ENCODE results near the gene FAAP24.

The FAAP24 gene

GRCh38 chr19:32971715-32972540 is at the start of gene FAAP24, which contains the start of gene CEP89:
Gene FAAP24, plus strand, starts transcription at chr19:32972242. Its CDS starts 955 bp downstream, at chr19:32973197.
Gene CEP89, minus strand, starts transcription at chr19:32971958. Its CDS starts 84 bp downstream, at chr19:32971874.
- Histone ChIP-seq H3K36me3 (ENCODE audit: insufficient read depth, low read length) (peaks cover 12% of the 10 kb centered on the region), H4K20me1 (ENCODE audit: insufficient read depth, low read length) (no peaks in the 10 kb centered on the region), H3K27ac (ENCODE audit: low read depth, low read length, poor library complexity, severe bottlenecking) (no peak within 1 kb of the TSS), H3K27me3 (ENCODE audit: insufficient read depth, low read length) (no peaks in the 10 kb centered on the region), H3F3A (ENCODE audit: insufficient read depth, low read length) (no peaks in the 10 kb centered on the region), H3K4me1 (ENCODE audit: insufficient read depth, low read length, severe bottlenecking) (peaks cover 20% of the 10 kb centered on the region), H3K79me2 (ENCODE audit: insufficient read depth, low read length) (no peaks in the 10 kb centered on the region), H3K4me3 (ENCODE audit: low read depth, low read length, poor library complexity, severe bottlenecking) (peak within 1 kb of the TSS; percentile 74), H3K9ac (ENCODE audit: low read length) (peak within 1 kb of the TSS; percentile 69), H3K4me2 (ENCODE audit: low read length) (peak within 1 kb of the TSS; percentile 76), H3K9me3 (ENCODE audit: low read length) (no peaks in the 10 kb centered on the region), H3K9me2 (ENCODE audit: low read depth, low read length) (no peaks in the 10 kb centered on the region), H2AFZ (ENCODE audit: low read length) (no peak within 1 kb of the TSS)
- TF ChIP-seq EZH2 (IDR thresholded peaks at IDR 0.05; ENCODE audit: borderline replicate concordance, low read length) (no peak), CTCF (IDR thresholded peaks at IDR 0.05; ENCODE audit: low read length) (no peak)

GRCh38 chr19:32924200-32924599 is 47.8 kb upstream of the FAAP24 start:
- Histone ChIP-seq H4K20me1 (ENCODE audit: insufficient read depth, low read length) (no peaks in the 10 kb centered on the region), H3K36me3 (ENCODE audit: insufficient read depth, low read length) (peaks cover 9% of the 10 kb centered on the region; the same call in 1 of the 2 replicates), H3K9me2 (ENCODE audit: low read depth, low read length) (no peaks in the 10 kb centered on the region), H3K4me1 (ENCODE audit: insufficient read depth, low read length, severe bottlenecking) (no peaks in the 10 kb centered on the region), H3K27ac (ENCODE audit: low read depth, low read length, poor library complexity, severe bottlenecking) (no peak overlapping the region), H3K9ac (ENCODE audit: low read length) (no peak overlapping the region), H3K4me3 (ENCODE audit: low read depth, low read length, poor library complexity, severe bottlenecking) (no peak overlapping the region), H3K4me2 (ENCODE audit: low read length) (no peak overlapping the region), H3K9me3 (ENCODE audit: low read length) (no peaks in the 10 kb centered on the region), H3K79me2 (ENCODE audit: insufficient read depth, low read length) (no peaks in the 10 kb centered on the region), H3F3A (ENCODE audit: insufficient read depth, low read length) (no peaks in the 10 kb centered on the region), H2AFZ (ENCODE audit: low read length) (no peak overlapping the region), H3K27me3 (ENCODE audit: insufficient read depth, low read length) (no peaks in the 10 kb centered on the region)
- TF ChIP-seq EZH2 (IDR thresholded peaks at IDR 0.05; ENCODE audit: borderline replicate concordance, low read length) (no peak), CTCF (IDR thresholded peaks at IDR 0.05; ENCODE audit: low read length) (no peak)

- H3K27me3 ChIP-seq (ENCODE audit: insufficient read depth, low read length), result no peaks in the 10 kb centered on the region
- H3K9ac ChIP-seq (ENCODE audit: low read length), result no peak overlapping the region
- no peak overlapping the region for H3K4me2 ChIP-seq (ENCODE audit: low read length)
- no peaks in the 10 kb centered on the region for H3K9me3 ChIP-seq (ENCODE audit: low read length)
- no peak overlapping the region for H3K4me3 ChIP-seq (ENCODE audit: low read depth, low read length, poor library complexity, severe bottlenecking)
- no peaks in the 10 kb centered on the region for H3K79me2 ChIP-seq (ENCODE audit: insufficient read depth, low read length)
- no peaks in the 10 kb centered on the region for H4K20me1 ChIP-seq (ENCODE audit: insufficient read depth, low read length)
- H3K4me1 ChIP-seq (ENCODE audit: insufficient read depth, low read length, severe bottlenecking), result no peaks in the 10 kb centered on the region
- no peaks in the 10 kb centered on the region for H3F3A ChIP-seq (ENCODE audit: insufficient read depth, low read length)
- no peak overlapping the region for H3K27ac ChIP-seq (ENCODE audit: low read depth, low read length, poor library complexity, severe bottlenecking)
- no peaks in the 10 kb centered on the region for H3K9me2 ChIP-seq (ENCODE audit: low read depth, low read length)
- no peak for TF ChIP-seq CTCF (IDR thresholded peaks at IDR 0.05; ENCODE audit: low read length)
- no peak for TF ChIP-seq EZH2 (IDR thresholded peaks at IDR 0.05; ENCODE audit: borderline replicate concordance, low read length)
- H2AFZ ChIP-seq (ENCODE audit: low read length), result no peak overlapping the region
- H3K36me3 ChIP-seq (ENCODE audit: insufficient read depth, low read length), result peaks cover 9% of the 10 kb centered on the region; the same call in 1 of the 2 replicates
These were observed 43.2 kb upstream of the FAAP24 start for GRCh38 chr19:32928806-32929205.
